GM12878 (cell line): Measurements from ENCODE around the gene SNW1. TPM values are rescaled to one million over a fixed set of nuclear protein-coding genes. Genes with fewer than 3 reads are reported as not detected.
A peak's percentile ranks its signal among the peaks of the same experiment; 100 is the strongest.

Experiments
- ATAC-seq: fragments of 200-7000 bp; cut with Tn5 transposase; 3 replicates; pipeline ENCODE4 v1.9.1; 2020; ENCODE audit warnings: mild to moderate bottlenecking, moderate library complexity
- BruUV-seq: library from RNA; stranded (reverse); fragments of 400-500 nt; replicated peaks from 2 replicates; lab custom pipeline; 2021; lab: Mats Ljungman, UMichigan
- CTCF ChIA-PET: fragments of 300-600 bp; sonication (Branson Sonifier 250); formaldehyde crosslinking; extraction: SDS; loops from one replicate; lab custom pipeline; 2021; ENCODE audit warnings: inconsistent platforms; lab: Yijun Ruan, JAX
- POLR2A ChIA-PET: fragments of 350-600 bp; formaldehyde crosslinking; extraction: SDS; loops from one replicate; lab custom pipeline; 2021; ENCODE audit warnings: inconsistent platforms; lab: Charles Lee
- RAD21 ChIA-PET: fragments of 300-600 bp; sonication (Branson Sonifier 250); formaldehyde crosslinking; loops from one replicate; lab custom pipeline; 2023; ENCODE audit warnings: antibody characterized with exemption; ENCODE audit not compliant: unreplicated experiment; lab: Charles Lee
- SMC1A ChIA-PET: fragments of 300-600 bp; sonication (Branson Sonifier 250); formaldehyde crosslinking; loops from one replicate; lab custom pipeline; 2023; ENCODE audit not compliant: unreplicated experiment, uncharacterized antibody; lab: Charles Lee
- DNase-seq: peaks from one replicate; pipeline ENCODE4 v3.0.0-alpha.2; 2011; ENCODE audit warnings: low read depth, low spot score
- FAIRE-seq: peaks from 3 replicates; lab custom pipeline; 2011; peaks lifted over from hg19 to GRCh38; lab: Jason Lieb, UNC
- H2AFZ ChIP-seq: 2 replicates; pipeline ENCODE4 v1.6.0; 2011; ENCODE audit warnings: low read depth, low read length, control low read depth; ENCODE audit not compliant: control insufficient read depth
- H3K27ac ChIP-seq: 2 replicates; pipeline ENCODE4 v1.5.1; 2011; ENCODE audit warnings: control low read depth; ENCODE audit not compliant: control insufficient read depth, insufficient read depth
- H3K27me3 ChIP-seq, 2 experiments: replicated peaks in 1 of 2; 2 replicates each; pipeline versions ENCODE4 v1.6.0 to v1.6.1; 2011; ENCODE audit warnings: low read length in 1 of 2; ENCODE audit not compliant: control insufficient read depth in 2 of 2, insufficient read depth in 2 of 2
- H3K36me3 ChIP-seq, 2 experiments: 2 replicates each; pipeline ENCODE4 v1.5.1; 2011; ENCODE audit warnings: low read length in 1 of 2; ENCODE audit not compliant: control insufficient read depth in 2 of 2, insufficient read depth in 2 of 2
- H3K4me1 ChIP-seq: 2 replicates; pipeline ENCODE4 v1.6.1; 2011; ENCODE audit warnings: mild to moderate bottlenecking, low read length, moderate library complexity, mixed read lengths; ENCODE audit not compliant: control insufficient read depth, insufficient read depth
- H3K4me2 ChIP-seq: 2 replicates; pipeline ENCODE4 v1.6.0; 2011; ENCODE audit warnings: control low read depth; ENCODE audit not compliant: control insufficient read depth, insufficient read depth
- H3K4me3 ChIP-seq: fragments of 200-600 bp; sonication (generic); 2 replicates; pipeline ENCODE4 v1.5.1; 2016
- H3K79me2 ChIP-seq: 2 replicates; pipeline ENCODE4 v1.6.0; 2011; ENCODE audit warnings: low read length; ENCODE audit not compliant: control insufficient read depth, insufficient read depth
- H3K9ac ChIP-seq: 2 replicates; pipeline ENCODE4 v1.8.0; 2011; ENCODE audit warnings: low read length, control low read depth, mixed read lengths; ENCODE audit not compliant: control insufficient read depth, insufficient read depth
- H3K9me3 ChIP-seq: replicated peaks from 3 replicates; pipeline ENCODE4 v1.5.1; 2011; ENCODE audit warnings: mild to moderate bottlenecking, low read length; ENCODE audit not compliant: control insufficient read depth, insufficient read depth
- H4K20me1 ChIP-seq: 2 replicates; pipeline ENCODE4 v1.6.0; 2011; ENCODE audit not compliant: control insufficient read depth, insufficient read depth
- BACH1 ChIP-seq: fragments of 450-650 bp; IDR thresholded peaks from 2 replicates; pipeline ENCODE4 v1.6.1; 2017; ENCODE audit warnings: mild to moderate bottlenecking, borderline replicate concordance
- CEBPB ChIP-seq, 2 experiments: fragments of 150-350 bp in 1 of 2; IDR thresholded peaks; 2 replicates each; pipeline ENCODE4 v1.6.1; 2012 to 2014; ENCODE audit warnings: low read depth in 2 of 2, low read length in 2 of 2, borderline replicate concordance in 1 of 2, inconsistent platforms in 1 of 2
- FOXK2 ChIP-seq: fragments of 450-650 bp; IDR thresholded peaks from 2 replicates; pipeline ENCODE4 v1.6.1; 2017; ENCODE audit warnings: mild to moderate bottlenecking, moderate library complexity
- IRF4 ChIP-seq: IDR thresholded peaks from 2 replicates; pipeline ENCODE4 v1.6.1; 2011; ENCODE audit warnings: low read depth, low read length
- IRF5 ChIP-seq: fragments of 450-650 bp; IDR thresholded peaks from 2 replicates; pipeline ENCODE4 v1.6.1; 2017; ENCODE audit warnings: borderline replicate concordance
- NFIC ChIP-seq: IDR thresholded peaks from 2 replicates; pipeline ENCODE4 v1.6.1; 2012; ENCODE audit warnings: low read depth, mild to moderate bottlenecking, inconsistent platforms, low read length, moderate library complexity
- TCF12 ChIP-seq: IDR thresholded peaks from 2 replicates; pipeline ENCODE4 v1.6.1; 2011; ENCODE audit warnings: low read depth, mild to moderate bottlenecking, low read length
- YBX1 ChIP-seq: fragments of 450-650 bp; IDR thresholded peaks from 2 replicates; pipeline ENCODE4 v1.6.1; 2016; ENCODE audit warnings: antibody characterized with exemption
- ZBTB11 ChIP-seq: fragments of 450-650 bp; formaldehyde crosslinking; IDR thresholded peaks from 2 replicates; pipeline ENCODE4 v1.5.0; 2022; ENCODE audit warnings: mild to moderate bottlenecking, missing genetic modification characterization
- WGBS: methylation state at CpG from one replicate; pipeline ENCODE4 v1.1.6; 2016; ENCODE audit warnings: low lambda C conversion rate; ENCODE audit not compliant: insufficient replicate concordance, insufficient coverage; ENCODE audit errors: missing lambda C conversion rate; 5-methylcytosine and 5-hydroxymethylcytosine counted together
- in situ Hi-C: fragments of 300-500 bp; cut with MboI; formaldehyde crosslinking; loops from 9 replicates; pipeline ENCODE4 v1.14.3; 2018; ENCODE audit warnings: mixed read lengths
- intact Hi-C: fragments of 100-400 bp; cut with micrococcal nuclease; formaldehyde crosslinking; loops from one replicate; pipeline ENCODE4 v1.14.2; 2022; ENCODE audit not compliant: unreplicated experiment
- polyA plus RNA-seq, 11 experiments: library from polyadenylated mRNA; depleted of rRNA in 4 of 11; unstranded in 6 of 11; stranded (reverse) in 5 of 11; fragments of >200 nt; fragmentation: Nextera tagmentation in 4 of 11; fragmentation: Illumina TruSeq in 1 of 11; extraction: Ambion mirVana in 4 of 11; extraction: Trizol in 1 of 11; gene quantifications; 1 replicate in 1 of 11; 2 replicates in 10 of 11; pipeline versions ENCODE4 v1.2.1 to v1.2.3, GENCODE V29; 2011 to 2016; ENCODE audit warnings: inconsistent platforms in 2 of 11, missing spikeins in 2 of 11, low read depth in 1 of 11
- total RNA-seq, 4 experiments: library from RNA; depleted of rRNA in 3 of 4; stranded (reverse); fragments of >200 nt in 3 of 4; fragmentation: Illumina TruSeq in 1 of 4; extraction: Trizol in 1 of 4; gene quantifications; 2 replicates each; pipeline versions ENCODE4 v1.2.1 to v1.2.3, GENCODE V29; 2013 to 2021

Gene SNW1
- total and polyA plus RNA-seq, 10 of the 15 experiments (the other 5 are each of a cell fraction or from before 2014, with no cell fraction given), result 56.6 to 109 (median 75.7) TPM

GRCh38 chr14:77714926-77715325 lies 46.0 kb downstream of the SNW1 start:
- intact Hi-C loops, result no loop called here
- ChIA-PET RAD21 (no interaction called here), POLR2A (no interaction called here), SMC1A (no interaction called here), CTCF (no interaction called here)
- no peaks in the 10 kb centered on the region for H4K20me1 ChIP-seq
- no peaks in the 10 kb centered on the region for H3K4me1 ChIP-seq
- H3K27ac ChIP-seq, result no peak overlapping the region
- H3K9ac ChIP-seq, result no peak overlapping the region
- peaks cover 7 to 24% of the 10 kb centered on the region in 2 experiments for H3K36me3 ChIP-seq
- in situ Hi-C loops, result no loop called here
- 48% methylated on average over 6 of the region's 6 CpGs for WGBS
- H2AFZ ChIP-seq, result no peak overlapping the region
- no peak overlapping the region for H3K4me2 ChIP-seq
- FAIRE-seq (no peak), DNase-seq (no peak), ATAC-seq (peak; percentile 62)
- no peak for TF ChIP-seq NFIC
- TF ChIP-seq IRF5, result no peak
- no peak for TF ChIP-seq YBX1
- TF ChIP-seq CEBPB (IDR thresholded peaks at IDR 0.05; ENCODE audit: borderline replicate concordance in 1 of 2, low read depth in 2 of 2, low read length in 2 of 2), result no peak
- no peak for TF ChIP-seq IRF4
- no peak for TF ChIP-seq BACH1
- no peak for TF ChIP-seq FOXK2
- no peak for TF ChIP-seq TCF12
- TF ChIP-seq ZBTB11 (CRISPR knock-in tag), result no peak
- no peak overlapping the region for H3K4me3 ChIP-seq
- H3K9me3 ChIP-seq, result no peaks in the 10 kb centered on the region
- H3K27me3 ChIP-seq, result no peaks in the 10 kb centered on the region
- no TSS peak for BruUV-seq
- peaks cover 27% of the 10 kb centered on the region for H3K79me2 ChIP-seq
